Nephron (organoid): ENCODE data around the gene KRR1.
"Not testable (repeated sequence)": the region's sequence is repeated elsewhere in the genome, so short reads cannot be mapped to it uniquely, and the experiment has no call there.

Experiments
- H3K27ac Mint-ChIP-seq, 3 experiments: 2 replicates each; pipeline ENCODE4 v1.8.0; 2020; ENCODE audit warnings: mixed read lengths in 3 of 3, mild to moderate bottlenecking in 2 of 3, moderate library complexity in 1 of 3
- H3K27me3 Mint-ChIP-seq: 2 replicates; pipeline ENCODE4 v1.8.0; 2021; ENCODE audit warnings: low read depth, mild to moderate bottlenecking, moderate library complexity, mixed read lengths
- H3K36me3 Mint-ChIP-seq: 2 replicates; pipeline ENCODE4 v1.8.0; 2020; ENCODE audit warnings: low read depth, mixed read lengths
- H3K4me1 Mint-ChIP-seq: 2 replicates; pipeline ENCODE4 v1.8.0; 2020; ENCODE audit warnings: mixed read lengths
- H3K4me3 Mint-ChIP-seq, 3 experiments: 2 replicates each; pipeline ENCODE4 v1.8.0; 2020; ENCODE audit warnings: mild to moderate bottlenecking in 3 of 3, mixed read lengths in 3 of 3, moderate library complexity in 2 of 3
- H3K9me3 Mint-ChIP-seq: 2 replicates; pipeline ENCODE4 v1.8.0; 2020; ENCODE audit warnings: mixed read lengths
- CTCF ChIP-seq, 3 experiments: fragments of 200-600 bp; sonication (generic); IDR thresholded peaks; one replicate each; pipeline ENCODE4 v1.5.0; 2021; ENCODE audit warnings: antibody characterized with exemption in 3 of 3; ENCODE audit not compliant: unreplicated experiment in 3 of 3

The KRR1 gene

GRCh38 chr12:75529826-75530225 lies 18.4 kb upstream of the KRR1 start:
- Mint-ChIP-seq H3K9me3 (no peaks in the 10 kb centered on the region), H3K36me3 (no peaks in the 10 kb centered on the region), H3K27me3 (peaks cover 4% of the 10 kb centered on the region), H3K4me1 (peaks cover 43% of the 10 kb centered on the region), H3K4me3 (no peak overlapping the region), H3K27ac (no peak overlapping the region)
- TF ChIP-seq CTCF (IDR thresholded peaks at IDR 0.05; ENCODE audit: unreplicated experiment in 3 of 3) = no peak

DNA sequence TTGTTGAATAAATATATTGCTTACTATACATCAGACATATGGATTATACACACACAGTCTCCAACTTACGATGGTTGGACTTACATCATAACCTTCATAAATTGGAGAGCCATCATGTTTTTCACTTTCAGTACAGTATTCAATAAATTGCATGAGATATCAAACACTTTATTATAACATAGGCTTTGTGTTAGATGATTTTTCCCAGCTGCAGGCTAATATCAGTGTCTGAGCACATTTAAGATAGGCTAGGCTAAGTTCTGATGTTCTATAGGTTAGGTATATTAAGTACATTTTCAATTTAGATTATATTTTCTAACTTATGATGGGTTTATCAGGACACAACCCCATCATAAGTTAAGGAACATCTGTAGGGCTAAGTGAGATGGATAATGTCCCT lies 17.9 kb upstream of the KRR1 start:
- Mint-ChIP-seq H3K9me3 (no peaks in the 10 kb centered on the region), H3K4me1 (peaks cover 44% of the 10 kb centered on the region), H3K27ac (no peak overlapping the region), H3K36me3 (no peaks in the 10 kb centered on the region), H3K4me3 (no peak overlapping the region), H3K27me3 (peaks cover 4% of the 10 kb centered on the region)
- no peak for TF ChIP-seq CTCF (IDR thresholded peaks at IDR 0.05; ENCODE audit: unreplicated experiment in 3 of 3)

GRCh38 chr12:75528692-75529091 lies 17.3 kb upstream of the KRR1 start:
- no peak for TF ChIP-seq CTCF (IDR thresholded peaks at IDR 0.05; ENCODE audit: unreplicated experiment in 3 of 3)

DNA sequence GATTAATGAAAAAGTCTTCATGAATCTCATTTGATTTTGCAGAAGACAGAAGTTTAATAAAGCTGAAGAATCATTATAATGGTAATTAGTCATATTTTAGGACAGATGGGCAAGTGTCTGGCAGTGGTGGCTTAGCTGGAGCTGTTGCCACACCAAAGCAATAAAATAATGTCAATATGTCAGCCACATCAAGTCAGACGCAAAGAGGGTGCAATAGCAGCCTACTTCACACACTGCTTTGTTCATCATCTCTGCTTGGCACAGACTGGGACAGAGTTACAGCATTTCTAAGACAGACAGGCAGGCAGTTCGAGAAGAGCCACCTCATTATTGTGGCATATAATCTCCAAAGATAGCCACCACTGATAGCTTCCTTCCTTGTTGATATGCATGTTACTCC lies 16.9 kb upstream of the KRR1 start:
- Mint-ChIP-seq H3K9me3 (no peaks in the 10 kb centered on the region), H3K27ac (no peak overlapping the region), H3K4me1 (peaks cover 33% of the 10 kb centered on the region), H3K4me3 (no peak overlapping the region), H3K36me3 (no peaks in the 10 kb centered on the region), H3K27me3 (peaks cover 4% of the 10 kb centered on the region)
- TF ChIP-seq CTCF (IDR thresholded peaks at IDR 0.05; ENCODE audit: unreplicated experiment in 3 of 3) = no peak

More at GRCh38 chr12:75528692-75529091, 17.3 kb upstream of the KRR1 start:
- H3K36me3 Mint-ChIP-seq = no peaks in the 10 kb centered on the region
- peaks cover 4% of the 10 kb centered on the region for H3K27me3 Mint-ChIP-seq
- no peak overlapping the region for H3K4me3 Mint-ChIP-seq
- no peaks in the 10 kb centered on the region for H3K9me3 Mint-ChIP-seq
- H3K4me1 Mint-ChIP-seq = peaks cover 38% of the 10 kb centered on the region
- no peak overlapping the region for H3K27ac Mint-ChIP-seq

- Mint-ChIP-seq H3K27ac (peak overlapping the region; percentile 1 to 6 (median 4)), H3K36me3 (no peaks in the 10 kb centered on the region), H3K9me3 (peaks cover 5% of the 10 kb centered on the region), H3K27me3 (peaks cover 4% of the 10 kb centered on the region), H3K4me1 (peaks cover 32% of the 10 kb centered on the region), H3K4me3 (peak overlapping the region in 1 of 3 experiments; percentile 4)
- TF ChIP-seq CTCF (IDR thresholded peaks at IDR 0.05; ENCODE audit: unreplicated experiment in 3 of 3) = peak; percentile 69 to 86 (median 82)
Observed at GRCh38 chr12:75526655-75527511, 15.5 kb upstream of the KRR1 start.

DNA sequence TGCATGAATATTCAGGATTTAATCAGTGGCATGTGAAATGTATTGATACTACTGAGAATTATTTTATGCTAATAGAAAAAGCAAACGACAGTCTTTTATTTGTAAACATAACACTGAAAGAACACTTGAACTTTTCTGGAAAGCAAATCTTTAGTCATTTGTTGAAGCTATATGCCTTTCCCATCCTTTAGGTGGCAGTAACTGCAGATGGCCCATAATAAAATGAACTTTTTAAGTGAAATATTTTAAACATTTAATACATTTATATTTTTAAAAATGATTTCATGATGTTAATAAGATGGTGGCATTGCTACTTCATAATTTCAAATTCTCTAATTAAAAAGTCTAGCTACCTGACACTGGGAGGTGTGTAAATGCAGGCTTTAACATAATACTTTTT lies 13.9 kb upstream of the KRR1 start:
- peaks cover 4% of the 10 kb centered on the region for H3K27me3 Mint-ChIP-seq
- no peaks in the 10 kb centered on the region for H3K36me3 Mint-ChIP-seq
- no peak overlapping the region for H3K27ac Mint-ChIP-seq

DNA sequence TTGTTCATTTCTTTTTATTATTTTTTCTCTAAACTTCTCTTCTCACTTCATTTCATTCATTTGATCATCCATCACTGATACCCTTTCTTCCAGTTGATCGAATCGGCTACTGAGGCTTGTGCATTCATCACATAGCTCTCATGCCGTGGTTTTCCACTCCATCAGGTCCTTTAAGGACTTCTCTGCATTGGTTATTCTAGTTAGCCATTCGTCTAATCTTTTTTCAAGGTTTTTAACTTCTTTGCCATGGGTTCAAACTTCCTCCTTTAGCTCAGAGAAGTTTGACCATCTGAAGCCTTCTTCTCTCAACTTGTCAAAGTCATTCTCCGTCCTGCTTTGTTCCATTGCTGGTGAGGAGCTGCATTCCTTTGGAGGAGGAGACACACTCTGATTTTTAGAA lies 10.7 kb upstream of the KRR1 start:
- not testable (repeated sequence) for H3K36me3 Mint-ChIP-seq, H3K27ac Mint-ChIP-seq, H3K27me3 Mint-ChIP-seq, H3K4me3 Mint-ChIP-seq
- Mint-ChIP-seq H3K4me1 (peaks cover 20% of the 10 kb centered on the region), H3K9me3 (peaks cover 14% of the 10 kb centered on the region)

More for the DNA sequence above, 13.9 kb upstream of the KRR1 start:
- peaks cover 14% of the 10 kb centered on the region for H3K9me3 Mint-ChIP-seq
- no peak overlapping the region for H3K4me3 Mint-ChIP-seq
- peaks cover 32% of the 10 kb centered on the region for H3K4me1 Mint-ChIP-seq
- peak; percentile 36 to 53 (median 38) for TF ChIP-seq CTCF (IDR thresholded peaks at IDR 0.05; ENCODE audit: unreplicated experiment in 3 of 3)

- Mint-ChIP-seq H3K4me1 (peaks cover 12% of the 10 kb centered on the region), H3K9me3 (peaks cover 14% of the 10 kb centered on the region)
- not testable (repeated sequence) for H3K27me3 Mint-ChIP-seq, H3K4me3 Mint-ChIP-seq, H3K36me3 Mint-ChIP-seq, H3K27ac Mint-ChIP-seq
Observed at GRCh38 chr12:75521224-75521623, 9.8 kb upstream of the KRR1 start.
